SK-N-SH treated with all-trans-retinoic acid at 6 μM for 48 hours (cell line): ENCODE data around the gene MAPK1IP1L.

Source experiments
- ATAC-seq: fragments of 200-7000 bp; cut with Tn5 transposase; 3 replicates; pipeline ENCODE4 v1.9.1; 2020; ENCODE audit warnings: mild to moderate bottlenecking, moderate library complexity
- ARNTL ChIP-seq: fragments of 450-650 bp; formaldehyde crosslinking; IDR thresholded peaks from 2 replicates; pipeline ENCODE4 v1.5.0; 2020; ENCODE audit warnings: low read depth, mild to moderate bottlenecking, moderate library complexity, borderline replicate concordance
- BACH2 ChIP-seq: fragments of 250-450 bp; sonication (Bioruptor Pico); IDR thresholded peaks from 2 replicates; pipeline ENCODE4 v1.9.0; 2021; ENCODE audit warnings: mild to moderate bottlenecking, borderline replicate concordance
- CREB5 ChIP-seq: fragments of 250-450 bp; sonication (Bioruptor Pico); IDR thresholded peaks from 2 replicates; pipeline ENCODE4 v1.5.1; 2020; ENCODE audit warnings: low read depth, mild to moderate bottlenecking, moderate library complexity
- CSDC2 ChIP-seq: fragments of 250-450 bp; sonication (Bioruptor Pico); IDR thresholded peaks from 2 replicates; pipeline ENCODE4 v1.5.0; 2020; ENCODE audit warnings: mild to moderate bottlenecking, moderate library complexity
- CSRNP3 ChIP-seq: fragments of 250-450 bp; sonication (Bioruptor Pico); IDR thresholded peaks from 2 replicates; pipeline ENCODE4 v1.5.1; 2021; ENCODE audit warnings: mild to moderate bottlenecking, moderate library complexity
- ESRRG ChIP-seq: fragments of 250-450 bp; sonication (Bioruptor Pico); IDR thresholded peaks from 2 replicates; pipeline ENCODE4 v1.6.1; 2021; ENCODE audit warnings: mild to moderate bottlenecking
- GLIS3 ChIP-seq: fragments of 250-450 bp; sonication (Bioruptor Pico); IDR thresholded peaks from 2 replicates; pipeline ENCODE4 v1.5.0; 2020; ENCODE audit warnings: mild to moderate bottlenecking, moderate library complexity
- ISL1 ChIP-seq: fragments of 250-450 bp; sonication (Bioruptor Pico); IDR thresholded peaks from 2 replicates; pipeline ENCODE4 v2.1.2; 2022; ENCODE audit warnings: mild to moderate bottlenecking, moderate library complexity
- OSR1 ChIP-seq: fragments of 250-450 bp; sonication (Bioruptor Pico); IDR thresholded peaks from 2 replicates; pipeline ENCODE4 v1.8.0; 2022; ENCODE audit warnings: moderate library complexity, mild to moderate bottlenecking, inconsistent platforms
- PATZ1 ChIP-seq: fragments of 250-450 bp; sonication (Bioruptor Pico); IDR thresholded peaks from 2 replicates; pipeline ENCODE4 v1.8.0; 2020; ENCODE audit warnings: mild to moderate bottlenecking, moderate library complexity, borderline replicate concordance
- POU6F1 ChIP-seq: fragments of 250-450 bp; sonication (Bioruptor Pico); IDR thresholded peaks from 2 replicates; pipeline ENCODE4 v1.8.0; 2021; ENCODE audit warnings: low read depth, mild to moderate bottlenecking, moderate library complexity, borderline replicate concordance
- PPARA ChIP-seq: fragments of 250-450 bp; sonication (Bioruptor Pico); IDR thresholded peaks from 2 replicates; pipeline ENCODE4 v1.5.0; 2020; ENCODE audit warnings: mild to moderate bottlenecking, borderline replicate concordance
- RARB ChIP-seq: fragments of 250-450 bp; sonication (Bioruptor Pico); IDR thresholded peaks from 2 replicates; pipeline ENCODE4 v1.8.0; 2021; ENCODE audit warnings: mild to moderate bottlenecking, moderate library complexity
- SNAI2 ChIP-seq: fragments of 250-450 bp; sonication (Bioruptor Pico); IDR thresholded peaks from 2 replicates; pipeline ENCODE4 v1.5.0; 2020; ENCODE audit warnings: mild to moderate bottlenecking, moderate library complexity
- TCF4 ChIP-seq: fragments of 250-450 bp; sonication (Bioruptor Pico); IDR thresholded peaks from 2 replicates; pipeline ENCODE4 v1.8.0; 2021; ENCODE audit warnings: mild to moderate bottlenecking, moderate library complexity, borderline replicate concordance
- TOX ChIP-seq: fragments of 250-450 bp; sonication (Bioruptor Pico); IDR thresholded peaks from 2 replicates; pipeline ENCODE4 v1.8.0; 2021; ENCODE audit warnings: mild to moderate bottlenecking, moderate library complexity, borderline replicate concordance
- TSHZ2 ChIP-seq: fragments of 250-450 bp; sonication (Bioruptor Pico); IDR thresholded peaks from 2 replicates; pipeline ENCODE4 v1.5.0; 2020; ENCODE audit warnings: mild to moderate bottlenecking, moderate library complexity
- ZC3H10 ChIP-seq: fragments of 250-450 bp; sonication (Bioruptor Pico); IDR thresholded peaks from 2 replicates; pipeline ENCODE4 v1.5.1; 2021; ENCODE audit warnings: mild to moderate bottlenecking, moderate library complexity
- ZFP3 ChIP-seq: fragments of 250-450 bp; sonication (Bioruptor Pico); IDR thresholded peaks from 2 replicates; pipeline ENCODE4 v1.5.0; 2020; ENCODE audit warnings: mild to moderate bottlenecking, moderate library complexity
- ZFP30 ChIP-seq: fragments of 450-650 bp; formaldehyde crosslinking; IDR thresholded peaks from 2 replicates; pipeline ENCODE4 v1.5.0; 2022; ENCODE audit warnings: mild to moderate bottlenecking, moderate library complexity
- ZNF565 ChIP-seq: fragments of 450-650 bp; formaldehyde crosslinking; conservative IDR thresholded peaks from 2 replicates; pipeline ENCODE4 v1.5.0; 2020; ENCODE audit warnings: low read depth, mild to moderate bottlenecking, moderate library complexity
- ZNF70 ChIP-seq: fragments of 450-650 bp; formaldehyde crosslinking; IDR thresholded peaks from 2 replicates; pipeline ENCODE4 v1.5.0; 2020; ENCODE audit warnings: mild to moderate bottlenecking, moderate library complexity
- ZNF8 ChIP-seq: fragments of 450-650 bp; formaldehyde crosslinking; IDR thresholded peaks from 2 replicates; pipeline ENCODE4 v1.5.0; 2020; ENCODE audit warnings: mild to moderate bottlenecking, moderate library complexity

The MAPK1IP1L gene

GRCh38 chr14:55057919-55058318 is 6.5 kb downstream of the MAPK1IP1L start:
- no peak for ATAC-seq
- TF ChIP-seq ISL1 (CRISPR knock-in tag): no peak
- no peak for TF ChIP-seq ESRRG (CRISPR knock-in tag)
- TF ChIP-seq ZFP3 (CRISPR knock-in tag): no peak
- TF ChIP-seq TCF4 (CRISPR knock-in tag): no peak
- no peak for TF ChIP-seq ZNF565 (CRISPR knock-in tag)
- no peak for TF ChIP-seq SNAI2 (CRISPR knock-in tag)
- no peak for TF ChIP-seq GLIS3 (CRISPR knock-in tag)
- no peak for TF ChIP-seq BACH2 (CRISPR knock-in tag)
- no peak for TF ChIP-seq CREB5 (CRISPR knock-in tag)
- no peak for TF ChIP-seq CSDC2 (CRISPR knock-in tag)
- TF ChIP-seq TSHZ2 (CRISPR knock-in tag): no peak
- TF ChIP-seq OSR1 (CRISPR knock-in tag): no peak
- TF ChIP-seq ZNF70 (CRISPR knock-in tag): no peak
- TF ChIP-seq CSRNP3 (CRISPR knock-in tag): no peak
- no peak for TF ChIP-seq TOX

GRCh38 chr14:55059333-55059732 is 7.9 kb downstream of the MAPK1IP1L start:
- TF ChIP-seq ZFP3 (CRISPR knock-in tag): no peak
- TF ChIP-seq TSHZ2 (CRISPR knock-in tag): no peak
- TF ChIP-seq ZFP30 (CRISPR knock-in tag): no peak
- TF ChIP-seq TOX: no peak
- TF ChIP-seq GLIS3 (CRISPR knock-in tag): no peak
- no peak for TF ChIP-seq RARB (CRISPR knock-in tag)
- TF ChIP-seq CREB5 (CRISPR knock-in tag): no peak
- no peak for TF ChIP-seq BACH2 (CRISPR knock-in tag)
- no peak for TF ChIP-seq ZNF8 (CRISPR knock-in tag)
- no peak for TF ChIP-seq TCF4 (CRISPR knock-in tag)
- no peak for TF ChIP-seq POU6F1 (CRISPR knock-in tag)
- no peak for TF ChIP-seq OSR1 (CRISPR knock-in tag)
- no peak for TF ChIP-seq ESRRG (CRISPR knock-in tag)
- no peak for TF ChIP-seq SNAI2 (CRISPR knock-in tag)
- TF ChIP-seq ZC3H10 (CRISPR knock-in tag): no peak
- TF ChIP-seq PPARA (CRISPR knock-in tag): no peak
- no peak for TF ChIP-seq ARNTL (CRISPR knock-in tag)
- no peak for TF ChIP-seq PATZ1 (CRISPR knock-in tag)
- no peak for ATAC-seq
